Upper lobe of left lung (tissue), 6 donors: Measurements from ENCODE around the gene C16orf74. TPM values are rescaled to one million over a fixed set of nuclear protein-coding genes. Genes with fewer than 3 reads are reported as not detected.

Experiments used
- ATAC-seq, 2 donors: fragments of 200-7000 bp; cut with Tn5 transposase; one replicate each; pipeline ENCODE4 v1.9.1; 2022; ENCODE audit warnings: mild to moderate bottlenecking in 2 of 2, moderate library complexity in 2 of 2; ENCODE audit not compliant: low FRiP score in 2 of 2
- DNase-seq, 2 donors: peaks; one replicate each; pipeline ENCODE4 v3.0.0-alpha.2; 2019 to 2020
- H3K27ac ChIP-seq, 4 donors: fragments of 200-600 bp; sonication (generic); one replicate each; pipeline ENCODE4 v1.5.1; 2016 to 2019
- H3K27me3 ChIP-seq, 4 donors: fragments of 200-600 bp; sonication (generic); one replicate each; pipeline ENCODE4 v1.5.1; 2017 to 2019
- H3K36me3 ChIP-seq, 4 donors: fragments of 200-600 bp; sonication (generic); one replicate each; pipeline ENCODE4 v1.5.1; 2016 to 2019
- H3K4me1 ChIP-seq, 4 donors: fragments of 200-600 bp; sonication (generic); one replicate each; pipeline ENCODE4 v1.5.1; 2018 to 2019
- H3K4me3 ChIP-seq, 4 donors: fragments of 200-600 bp; sonication (generic); one replicate each; pipeline ENCODE4 v1.5.1; 2017 to 2019; ENCODE audit warnings: mild to moderate bottlenecking in 2 of 4, moderate library complexity in 1 of 4
- H3K9me3 ChIP-seq, 4 donors: fragments of 200-600 bp; sonication (generic); one replicate each; pipeline ENCODE4 v1.5.1; 2018 to 2019
- CTCF ChIP-seq, 6 experiments: fragments of 450-650 bp in 4 of 6; fragments of 200-600 bp in 2 of 6; sonication (generic) in 2 of 6; IDR thresholded peaks; one replicate each; pipeline ENCODE4 v1.5.1; 2016 to 2019; ENCODE audit warnings: antibody characterized with exemption in 6 of 6
- EP300 ChIP-seq, 4 donors: sonication (generic); formaldehyde crosslinking; IDR thresholded peaks; one replicate each; pipeline ENCODE4 v1.5.1; 2017; ENCODE audit warnings: antibody characterized with exemption in 4 of 4, control low read depth in 2 of 4
- POLR2A ChIP-seq, 4 donors: fragments of 450-650 bp; IDR thresholded peaks; one replicate each; pipeline ENCODE4 v1.5.1; 2016 to 2017; ENCODE audit warnings: antibody characterized with exemption in 4 of 4, mild to moderate bottlenecking in 2 of 4
- POLR2AphosphoS5 ChIP-seq, 2 donors: sonication (generic); formaldehyde crosslinking; IDR thresholded peaks; one replicate each; pipeline ENCODE4 v1.5.1; 2017; ENCODE audit warnings: antibody characterized with exemption in 2 of 2
- WGBS, 2 donors: methylation state at CpG; one replicate each; pipeline ENCODE4 v1.1.5; 2017 to 2018; 5-methylcytosine and 5-hydroxymethylcytosine counted together
- total RNA-seq, 6 donors: library from RNA; depleted of rRNA in 4 of 6; stranded (reverse); fragments of >200 nt in 4 of 6; gene quantifications; one replicate each; pipeline versions ENCODE4 v1.1.0 to v1.2.1, GENCODE V29; 2016 to 2021
- donor health status: DM: no; HTN: no; CAD: no; lungs with moderate emphysema.
- donor health status: DM: no; HTN: yes; CAD: no; lungs with severe emphysema.

The C16orf74 gene
- total RNA-seq, 6 donors from 2014 or later, result 1.2 to 6.3 (median 4.1) TPM; not detected in 1

- Histone ChIP-seq H3K27me3 (no peaks in the 10 kb centered on the region), H3K27ac (no peak overlapping the region), H3K4me3 (no peak overlapping the region), H3K36me3 (no peaks in the 10 kb centered on the region), H3K9me3 (no peaks in the 10 kb centered on the region), H3K4me1 (peaks cover 0 to 7% (median 4%) of the 10 kb centered on the region in 4 donors)
- ATAC-seq (no peak), DNase-seq (no peak)
- 78 to 82% methylated on average over 5 of the region's 5 CpGs for WGBS, 2 donors
- TF ChIP-seq POLR2A (IDR thresholded peaks at IDR 0.05), result no peak
- no peak for TF ChIP-seq POLR2AphosphoS5 (IDR thresholded peaks at IDR 0.05)
- TF ChIP-seq CTCF (IDR thresholded peaks at IDR 0.05), result no peak
- TF ChIP-seq EP300 (IDR thresholded peaks at IDR 0.05), result no peak
Measured at GRCh38 chr16:85731179-85731578, 19.7 kb downstream of the C16orf74 start.

- Histone ChIP-seq H3K4me1 (peaks cover 0 to 7% (median 2%) of the 10 kb centered on the region in 4 donors), H3K4me3 (no peak overlapping the region), H3K27ac (peak overlapping the region in 1 of 4 donors; percentile 21), H3K9me3 (no peaks in the 10 kb centered on the region), H3K27me3 (no peaks in the 10 kb centered on the region), H3K36me3 (no peaks in the 10 kb centered on the region)
- DNase-seq, result no peak
- ATAC-seq, result peak in 1 of 2 donors; percentile 32
- WGBS, 2 donors, result 59 to 76% methylated on average over 5 of the region's 5 CpGs
- TF ChIP-seq CTCF (IDR thresholded peaks at IDR 0.05) (no peak), EP300 (IDR thresholded peaks at IDR 0.05) (no peak), POLR2AphosphoS5 (IDR thresholded peaks at IDR 0.05) (no peak), POLR2A (IDR thresholded peaks at IDR 0.05) (no peak)
Measured at GRCh38 chr16:85730186-85730465, 20.8 kb downstream of the C16orf74 start.

GRCh38 chr16:85729452-85730185, 21.3 kb downstream of the C16orf74 start:
- no peaks in the 10 kb centered on the region for H3K36me3 ChIP-seq
- H3K27ac ChIP-seq, result peak overlapping the region in 1 of 4 donors; percentile 21
- no peaks in the 10 kb centered on the region for H3K27me3 ChIP-seq
- DNase-seq, result no peak
- H3K4me3 ChIP-seq, result no peak overlapping the region
- peaks cover 0 to 7% (median 2%) of the 10 kb centered on the region in 4 donors for H3K4me1 ChIP-seq
- no peak for ATAC-seq
- WGBS, 2 donors, result 53 to 76% methylated on average over 15 of the region's 16 CpGs
- TF ChIP-seq POLR2A (IDR thresholded peaks at IDR 0.05) (no peak), CTCF (IDR thresholded peaks at IDR 0.05) (no peak), POLR2AphosphoS5 (IDR thresholded peaks at IDR 0.05) (no peak)
- no peaks in the 10 kb centered on the region for H3K9me3 ChIP-seq

GRCh38 chr16:85728879-85729278, 22.0 kb downstream of the C16orf74 start:
- ATAC-seq, result no peak
- Histone ChIP-seq H3K36me3 (no peaks in the 10 kb centered on the region), H3K27ac (no peak overlapping the region), H3K4me3 (no peak overlapping the region), H3K4me1 (peaks cover 0 to 7% (median 2%) of the 10 kb centered on the region in 4 donors), H3K27me3 (no peaks in the 10 kb centered on the region), H3K9me3 (no peaks in the 10 kb centered on the region)
- TF ChIP-seq POLR2AphosphoS5 (IDR thresholded peaks at IDR 0.05) (no peak), EP300 (IDR thresholded peaks at IDR 0.05) (no peak), CTCF (IDR thresholded peaks at IDR 0.05) (no peak), POLR2A (IDR thresholded peaks at IDR 0.05) (no peak)
- no peak for DNase-seq
- 60 to 81% methylated on average over 4 to 7 of the region's 7 CpGs for WGBS, 2 donors

- Histone ChIP-seq H3K36me3 (no peaks in the 10 kb centered on the region), H3K4me3 (no peak overlapping the region), H3K27ac (no peak overlapping the region), H3K9me3 (no peaks in the 10 kb centered on the region), H3K4me1 (peaks cover 0 to 4% (median 0%) of the 10 kb centered on the region in 4 donors), H3K27me3 (no peaks in the 10 kb centered on the region)
- ATAC-seq, result no peak
- DNase-seq, result no peak
- TF ChIP-seq POLR2AphosphoS5 (IDR thresholded peaks at IDR 0.05), result no peak
- no peak for TF ChIP-seq EP300 (IDR thresholded peaks at IDR 0.05)
- TF ChIP-seq POLR2A (IDR thresholded peaks at IDR 0.05), result no peak
- TF ChIP-seq CTCF (IDR thresholded peaks at IDR 0.05), result no peak
- 84 to 86% methylated on average over 6 to 12 of the region's 12 CpGs for WGBS, 2 donors
Measured at GRCh38 chr16:85724936-85725335, 26.0 kb downstream of the C16orf74 start.
